ENCODE measurements around the gene NR4A1. TPM values are rescaled to one million over a fixed set of nuclear protein-coding genes. Genes with fewer than 3 reads are reported as not detected.

NR4A1 gene
- total RNA-seq, 1 experiment from 2014 or later: 90.7 TPM

GRCh38 chr12:52049286-52049685 lies 2.0 kb upstream of the NR4A1 start:
- TF ChIP-seq CTCF (conservative IDR thresholded peaks at IDR 0.05; ENCODE audit: low read depth, low read length): no peak
- TF ChIP-seq EZH2 (IDR thresholded peaks at IDR 0.05; ENCODE audit: low read length, unreplicated experiment): no peak
- no peak for TF ChIP-seq EZH2phosphoT487 (IDR thresholded peaks at IDR 0.05; ENCODE audit: borderline replicate concordance, low read length)
- Histone ChIP-seq H3K9me2 (replicated peaks; ENCODE audit: low read length) (no peaks in the 10 kb centered on the region), H3F3A (ENCODE audit: low read length, unreplicated experiment) (no peaks in the 10 kb centered on the region), H3K9me3 (ENCODE audit: low read length) (no peaks in the 10 kb centered on the region), H3K4me2 (ENCODE audit: low read length) (no peak overlapping the region), H3K36me3 (ENCODE audit: low read depth, low read length) (no peaks in the 10 kb centered on the region), H3K9ac (ENCODE audit: low read length) (no peak overlapping the region), H2AFZ (ENCODE audit: low read length) (no peak overlapping the region), H3K79me2 (ENCODE audit: low read length) (peaks cover 23% of the 10 kb centered on the region; the same call in 1 of the 2 replicates), H4K20me1 (ENCODE audit: low read length) (peaks cover 29% of the 10 kb centered on the region), H3K4me3 (ENCODE audit: low read length) (no peak overlapping the region), H3K4me1 (ENCODE audit: insufficient read depth, low read length) (peaks cover 27% of the 10 kb centered on the region), H3K27ac (ENCODE audit: low read length) (no peak overlapping the region), H3K27me3 (ENCODE audit: low read length) (no peaks in the 10 kb centered on the region)
- no peak for DNase-seq
- ATAC-seq: no peak
- BruUV-seq (replicated peaks): no TSS peak
- CTCF ChIA-PET: no interaction called here
- intact Hi-C loops (cut with micrococcal nuclease): no loop called here
- POLR2A ChIA-PET (ENCODE audit: unreplicated experiment): no interaction called here

GRCh38 chr12:52049688-52050087 lies 1.6 kb upstream of the NR4A1 start:
- Histone ChIP-seq H3K9ac (ENCODE audit: low read length) (peak overlapping the region; percentile 94), H3K4me3 (ENCODE audit: low read length) (no peak overlapping the region), H3K27me3 (ENCODE audit: low read length) (no peaks in the 10 kb centered on the region), H3K4me1 (ENCODE audit: insufficient read depth, low read length) (peaks cover 27% of the 10 kb centered on the region), H3K27ac (ENCODE audit: low read length) (peak overlapping the region; percentile 93), H3K36me3 (ENCODE audit: low read depth, low read length) (no peaks in the 10 kb centered on the region; the same call in 1 of the 2 replicates), H3K9me3 (ENCODE audit: low read length) (no peaks in the 10 kb centered on the region), H3F3A (ENCODE audit: low read length, unreplicated experiment) (no peaks in the 10 kb centered on the region), H3K79me2 (ENCODE audit: low read length) (peaks cover 23% of the 10 kb centered on the region; the same call in 1 of the 2 replicates), H2AFZ (ENCODE audit: low read length) (no peak overlapping the region), H4K20me1 (ENCODE audit: low read length) (peaks cover 33% of the 10 kb centered on the region), H3K4me2 (ENCODE audit: low read length) (peak overlapping the region; percentile 96; the same call in 1 of the 2 replicates), H3K9me2 (replicated peaks; ENCODE audit: low read length) (no peaks in the 10 kb centered on the region)
- no TSS peak for BruUV-seq (replicated peaks)
- ATAC-seq: no peak
- ChIA-PET POLR2A (ENCODE audit: unreplicated experiment) (no interaction called here), CTCF (no interaction called here)
- TF ChIP-seq CTCF (conservative IDR thresholded peaks at IDR 0.05; ENCODE audit: low read depth, low read length): no peak
- TF ChIP-seq EZH2 (IDR thresholded peaks at IDR 0.05; ENCODE audit: low read length, unreplicated experiment): no peak
- TF ChIP-seq EZH2phosphoT487 (IDR thresholded peaks at IDR 0.05; ENCODE audit: borderline replicate concordance, low read length): no peak
- DNase-seq: no peak
- intact Hi-C loops (cut with micrococcal nuclease): loop anchor here (1.0 kb wide), 1 partner anchor 12 kb away; no protein-coding TSS in a partner anchor

- Histone ChIP-seq H3K9ac (ENCODE audit: low read length) (peak overlapping the region; percentile 94), H3K79me2 (ENCODE audit: low read length) (peaks cover 23% of the 10 kb centered on the region; the same call in 1 of the 2 replicates), H3K4me2 (ENCODE audit: low read length) (peak overlapping the region; percentile 96), H2AFZ (ENCODE audit: low read length) (peak overlapping the region; percentile 57), H3K9me2 (replicated peaks; ENCODE audit: low read length) (no peaks in the 10 kb centered on the region), H3K4me3 (ENCODE audit: low read length) (peak overlapping the region; percentile 79), H3K27me3 (ENCODE audit: low read length) (no peaks in the 10 kb centered on the region), H3K9me3 (ENCODE audit: low read length) (no peaks in the 10 kb centered on the region), H3F3A (ENCODE audit: low read length, unreplicated experiment) (no peaks in the 10 kb centered on the region), H3K4me1 (ENCODE audit: insufficient read depth, low read length) (peaks cover 27% of the 10 kb centered on the region), H4K20me1 (ENCODE audit: low read length) (peaks cover 39% of the 10 kb centered on the region), H3K36me3 (ENCODE audit: low read depth, low read length) (peaks cover 4% of the 10 kb centered on the region; the same call in 1 of the 2 replicates), H3K27ac (ENCODE audit: low read length) (peak overlapping the region; percentile 93)
- POLR2A ChIA-PET (ENCODE audit: unreplicated experiment): interaction anchor here (0.6 to 1.5 kb wide), 3 partner anchors 14 to 24 kb away, joined by 4 to 12 read pairs (median 6); no protein-coding TSS in a partner anchor
- DNase-seq (no peak), ATAC-seq (no peak)
- no TSS peak for BruUV-seq (replicated peaks)
- TF ChIP-seq CTCF (conservative IDR thresholded peaks at IDR 0.05; ENCODE audit: low read depth, low read length): no peak; the same call in 1 of the 2 replicates
- TF ChIP-seq EZH2 (IDR thresholded peaks at IDR 0.05; ENCODE audit: low read length, unreplicated experiment): no peak
- TF ChIP-seq EZH2phosphoT487 (IDR thresholded peaks at IDR 0.05; ENCODE audit: borderline replicate concordance, low read length): no peak
- CTCF ChIA-PET: interaction anchor here (0.8 to 1.3 kb wide), 2 partner anchors 19 to 20 kb away, joined by 3 to 4 read pairs; partner anchors contain the start of gene ATG101
- intact Hi-C loops (cut with micrococcal nuclease): loop anchor here (1.0 kb wide), 1 partner anchor 13 kb away; no protein-coding TSS in a partner anchor
Observed at GRCh38 chr12:52050116-52050757, 1.0 kb upstream of the NR4A1 start.
